Progenitor cell of endocrine pancreas (in vitro differentiated cells): ENCODE data around the gene PRKAG1. TPM values are rescaled to one million over a fixed set of nuclear protein-coding genes. Genes with fewer than 3 reads are reported as not detected.

ENCODE experiments used
- DNase-seq: peaks from one replicate; pipeline ENCODE4 v3.0.0; 2021; ENCODE audit warnings: low spot score; ENCODE audit not compliant: unreplicated experiment
- H3K27ac Mint-ChIP-seq: 2 replicates; pipeline ENCODE4 v1.8.0; 2021; ENCODE audit warnings: mild to moderate bottlenecking, moderate library complexity, mixed read lengths
- H3K27me3 Mint-ChIP-seq: 2 replicates; pipeline ENCODE4 v1.8.0; 2021; ENCODE audit warnings: mixed read lengths
- H3K36me3 Mint-ChIP-seq: 2 replicates; pipeline ENCODE4 v1.8.0; 2022; ENCODE audit warnings: mixed read lengths; ENCODE audit not compliant: insufficient read depth
- H3K4me1 Mint-ChIP-seq: 2 replicates; pipeline ENCODE4 v1.8.0; 2021; ENCODE audit warnings: low read depth, mixed read lengths
- H3K4me3 Mint-ChIP-seq: 2 replicates; pipeline ENCODE4 v1.8.0; 2021; ENCODE audit warnings: low read depth, mild to moderate bottlenecking, moderate library complexity, mixed read lengths
- H3K9me3 Mint-ChIP-seq: 2 replicates; pipeline ENCODE4 v1.8.0; 2021; ENCODE audit warnings: low read depth, mixed read lengths
- total RNA-seq: library from RNA; stranded (reverse); gene quantifications from 2 replicates; pipeline ENCODE4 v1.2.1, GENCODE V29; 2021
- TF ChIP-seq, protein P1 (sequence below): fragments of 200-600 bp; sonication (generic); IDR thresholded peaks from one replicate; pipeline ENCODE4 v1.5.0; 2021; ENCODE audit warnings: antibody characterized with exemption, mild to moderate bottlenecking; ENCODE audit not compliant: unreplicated experiment

Gene PRKAG1
- total RNA-seq, 1 donor from 2014 or later = 52.7 TPM

DNA sequence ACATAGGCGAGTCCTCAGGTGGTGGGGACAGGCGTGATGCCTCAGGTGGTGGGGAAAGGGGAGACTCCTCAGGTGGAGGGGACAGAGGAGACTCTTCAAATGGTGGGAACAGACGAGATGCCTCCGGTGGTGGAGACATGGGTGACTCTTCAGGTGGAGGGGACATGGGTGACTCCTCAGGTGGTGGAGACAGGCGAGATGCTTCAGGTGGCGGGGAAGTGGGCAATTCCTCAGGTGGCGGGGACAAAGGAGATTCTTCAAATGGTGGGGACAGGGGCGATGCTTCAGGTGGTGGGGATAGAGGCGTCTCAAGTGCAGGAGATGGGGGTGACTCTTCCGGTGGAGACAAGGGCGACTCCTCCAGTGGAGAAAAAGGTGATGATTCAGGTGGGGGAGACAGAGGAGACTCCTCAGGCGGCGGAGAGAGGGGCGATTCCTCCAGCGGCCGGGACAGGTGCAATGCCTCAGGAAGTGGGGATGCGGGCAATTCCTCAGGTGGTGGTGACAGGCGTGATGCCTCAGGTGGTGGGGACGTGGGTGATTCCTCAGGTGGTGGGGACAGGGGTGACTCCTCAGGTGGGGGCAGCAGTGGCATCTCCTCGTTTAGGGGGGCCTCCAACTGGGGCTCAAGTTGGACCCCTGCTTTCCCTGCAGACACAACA, 33.3 kb upstream of the PRKAG1 start:
- no peaks in the 10 kb centered on the region for H3K9me3 Mint-ChIP-seq
- peaks cover 28% of the 10 kb centered on the region for H3K36me3 Mint-ChIP-seq
- H3K27ac Mint-ChIP-seq = no peak overlapping the region
- TF ChIP-seq, protein P1, sequence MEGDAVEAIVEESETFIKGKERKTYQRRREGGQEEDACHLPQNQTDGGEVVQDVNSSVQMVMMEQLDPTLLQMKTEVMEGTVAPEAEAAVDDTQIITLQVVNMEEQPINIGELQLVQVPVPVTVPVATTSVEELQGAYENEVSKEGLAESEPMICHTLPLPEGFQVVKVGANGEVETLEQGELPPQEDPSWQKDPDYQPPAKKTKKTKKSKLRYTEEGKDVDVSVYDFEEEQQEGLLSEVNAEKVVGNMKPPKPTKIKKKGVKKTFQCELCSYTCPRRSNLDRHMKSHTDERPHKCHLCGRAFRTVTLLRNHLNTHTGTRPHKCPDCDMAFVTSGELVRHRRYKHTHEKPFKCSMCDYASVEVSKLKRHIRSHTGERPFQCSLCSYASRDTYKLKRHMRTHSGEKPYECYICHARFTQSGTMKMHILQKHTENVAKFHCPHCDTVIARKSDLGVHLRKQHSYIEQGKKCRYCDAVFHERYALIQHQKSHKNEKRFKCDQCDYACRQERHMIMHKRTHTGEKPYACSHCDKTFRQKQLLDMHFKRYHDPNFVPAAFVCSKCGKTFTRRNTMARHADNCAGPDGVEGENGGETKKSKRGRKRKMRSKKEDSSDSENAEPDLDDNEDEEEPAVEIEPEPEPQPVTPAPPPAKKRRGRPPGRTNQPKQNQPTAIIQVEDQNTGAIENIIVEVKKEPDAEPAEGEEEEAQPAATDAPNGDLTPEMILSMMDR = no peak
- H3K27me3 Mint-ChIP-seq = no peaks in the 10 kb centered on the region
- no peak overlapping the region for H3K4me3 Mint-ChIP-seq
- no peak for DNase-seq
- H3K4me1 Mint-ChIP-seq = peaks cover 16% of the 10 kb centered on the region

- Mint-ChIP-seq H3K4me1 (peaks cover 10% of the 10 kb centered on the region), H3K27me3 (no peaks in the 10 kb centered on the region), H3K9me3 (no peaks in the 10 kb centered on the region), H3K27ac (no peak overlapping the region), H3K36me3 (peaks cover 30% of the 10 kb centered on the region), H3K4me3 (no peak overlapping the region)
- TF ChIP-seq, protein P1 = no peak
- DNase-seq = no peak
Observed at GRCh38 chr12:49051373-49051764, 32.8 kb upstream of the PRKAG1 start.

- TF ChIP-seq, protein P1 = no peak
- no peaks in the 10 kb centered on the region for H3K27me3 Mint-ChIP-seq
- H3K4me3 Mint-ChIP-seq = no peak overlapping the region
- DNase-seq = no peak
- no peak overlapping the region for H3K27ac Mint-ChIP-seq
- peaks cover 4% of the 10 kb centered on the region for H3K4me1 Mint-ChIP-seq
- peaks cover 31% of the 10 kb centered on the region for H3K36me3 Mint-ChIP-seq
- no peaks in the 10 kb centered on the region for H3K9me3 Mint-ChIP-seq
Observed at GRCh38 chr12:49050507-49051372, 32.2 kb upstream of the PRKAG1 start.

- no peaks in the 10 kb centered on the region for H3K27me3 Mint-ChIP-seq
- no peaks in the 10 kb centered on the region for H3K9me3 Mint-ChIP-seq
- H3K4me3 Mint-ChIP-seq = no peak overlapping the region
- peaks cover under 1% of the 10 kb centered on the region for H3K4me1 Mint-ChIP-seq
- H3K36me3 Mint-ChIP-seq = peaks cover 29% of the 10 kb centered on the region
- H3K27ac Mint-ChIP-seq = no peak overlapping the region
- TF ChIP-seq, protein P1 = no peak
- no peak for DNase-seq
Observed at GRCh38 chr12:49049566-49050224, 31.1 kb upstream of the PRKAG1 start.

DNA sequence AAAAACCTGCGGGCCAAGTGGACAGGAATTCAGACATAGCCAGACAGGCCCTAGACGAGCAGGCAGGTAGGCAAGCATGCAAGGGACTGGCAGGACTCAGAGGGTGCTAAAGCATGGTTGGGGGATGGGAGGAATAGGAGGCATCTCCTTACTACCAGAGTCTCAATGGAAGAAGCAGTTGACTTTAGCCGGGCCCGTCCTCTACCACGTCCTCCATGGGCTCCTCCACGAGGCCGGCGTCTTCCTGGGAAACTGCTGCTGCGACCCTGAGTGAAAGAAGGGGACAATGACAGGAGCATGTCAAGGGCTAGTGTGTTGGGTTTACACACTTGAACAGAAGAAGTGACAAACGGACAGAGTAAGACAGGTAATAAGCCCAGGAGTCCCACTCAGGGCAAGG, 30.4 kb upstream of the PRKAG1 start:
- H3K4me3 Mint-ChIP-seq = no peak overlapping the region
- H3K27ac Mint-ChIP-seq = no peak overlapping the region
- no peak for DNase-seq
- H3K27me3 Mint-ChIP-seq = no peaks in the 10 kb centered on the region
- peaks cover 32% of the 10 kb centered on the region for H3K36me3 Mint-ChIP-seq
- TF ChIP-seq, protein P1 = no peak
- no peaks in the 10 kb centered on the region for H3K4me1 Mint-ChIP-seq
- no peaks in the 10 kb centered on the region for H3K9me3 Mint-ChIP-seq
